Body of pancreas (tissue), 4 donors: ENCODE data around the gene CARHSP1.

Experiments used
- POLR2A ChIP-seq, 3 donors: fragments of 450-650 bp; IDR thresholded peaks; one replicate each; pipeline ENCODE4 v1.6.1; 2016; ENCODE audit warnings: antibody characterized with exemption in 3 of 3, mild to moderate bottlenecking in 2 of 3
- TF ChIP-seq, protein P1 (sequence below), 7 experiments: fragments of 450-650 bp in 4 of 7; fragments of 200-600 bp in 3 of 7; sonication (generic) in 3 of 7; IDR thresholded peaks; one replicate each; pipeline ENCODE4 v1.5.1; 2016 to 2019; ENCODE audit warnings: antibody characterized with exemption in 7 of 7

DNA sequence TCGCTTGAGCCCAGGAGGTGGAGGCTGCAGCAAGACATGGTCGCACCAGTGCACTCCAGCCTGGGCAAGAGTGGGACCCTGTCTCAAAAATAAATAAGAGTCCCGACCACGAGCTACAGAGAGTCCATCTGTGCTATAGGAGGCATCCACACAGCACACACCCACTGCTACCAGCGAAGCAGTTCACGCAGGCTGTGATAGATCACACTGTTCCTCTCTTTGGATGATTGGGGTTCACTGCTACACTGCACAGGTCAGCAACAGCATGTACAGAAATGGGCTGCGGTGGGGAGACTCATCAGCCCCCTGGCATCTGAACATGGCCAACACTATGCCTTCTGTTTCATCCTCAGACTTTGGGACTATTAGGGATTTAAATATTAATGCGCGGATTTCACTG is 37.4 kb downstream of the CARHSP1 start:
- TF ChIP-seq POLR2A (IDR thresholded peaks at IDR 0.05) = no peak
- TF ChIP-seq, protein P1, sequence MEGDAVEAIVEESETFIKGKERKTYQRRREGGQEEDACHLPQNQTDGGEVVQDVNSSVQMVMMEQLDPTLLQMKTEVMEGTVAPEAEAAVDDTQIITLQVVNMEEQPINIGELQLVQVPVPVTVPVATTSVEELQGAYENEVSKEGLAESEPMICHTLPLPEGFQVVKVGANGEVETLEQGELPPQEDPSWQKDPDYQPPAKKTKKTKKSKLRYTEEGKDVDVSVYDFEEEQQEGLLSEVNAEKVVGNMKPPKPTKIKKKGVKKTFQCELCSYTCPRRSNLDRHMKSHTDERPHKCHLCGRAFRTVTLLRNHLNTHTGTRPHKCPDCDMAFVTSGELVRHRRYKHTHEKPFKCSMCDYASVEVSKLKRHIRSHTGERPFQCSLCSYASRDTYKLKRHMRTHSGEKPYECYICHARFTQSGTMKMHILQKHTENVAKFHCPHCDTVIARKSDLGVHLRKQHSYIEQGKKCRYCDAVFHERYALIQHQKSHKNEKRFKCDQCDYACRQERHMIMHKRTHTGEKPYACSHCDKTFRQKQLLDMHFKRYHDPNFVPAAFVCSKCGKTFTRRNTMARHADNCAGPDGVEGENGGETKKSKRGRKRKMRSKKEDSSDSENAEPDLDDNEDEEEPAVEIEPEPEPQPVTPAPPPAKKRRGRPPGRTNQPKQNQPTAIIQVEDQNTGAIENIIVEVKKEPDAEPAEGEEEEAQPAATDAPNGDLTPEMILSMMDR (IDR thresholded peaks at IDR 0.05) = no peak
